HG02798 (cell line): Measurements from ENCODE around the gene ABHD17A.
"Not testable (repeated sequence)": the region's sequence is repeated elsewhere in the genome, so short reads cannot be mapped to it uniquely, and the experiment has no call there.

ENCODE experiments used
- ATAC-seq: cut with Tn5 transposase; IDR thresholded peaks from one replicate; pipeline ENCODE4 v1.9.1; 2021; ENCODE audit warnings: mild to moderate bottlenecking; ENCODE audit not compliant: unreplicated experiment, poor library complexity

Gene ABHD17A

GRCh38 chr19:1911098-1911497, 25.8 kb upstream of the ABHD17A start:
- ATAC-seq = no peak

- no peak for ATAC-seq
These were observed 24.9 kb upstream of the ABHD17A start for GRCh38 chr19:1910177-1910576.

GRCh38 chr19:1909761-1910080, 24.4 kb upstream of the ABHD17A start:
- ATAC-seq = no peak

- no peak for ATAC-seq
These were observed 23.0 kb upstream of the ABHD17A start for GRCh38 chr19:1908364-1908678.

- ATAC-seq = no peak
These were observed 22.5 kb upstream of the ABHD17A start for GRCh38 chr19:1907563-1908363.

- no peak for ATAC-seq
These were observed 21.8 kb upstream of the ABHD17A start for GRCh38 chr19:1906985-1907562.

- ATAC-seq = no peak
These were observed 20.6 kb upstream of the ABHD17A start for GRCh38 chr19:1905863-1906375.

- ATAC-seq = peak; percentile 90
These were observed 20.0 kb upstream of the ABHD17A start, which contains the start of the genes ADAT3 and SCAMP4 for GRCh38 chr19:1905110-1905862. TSS of gene ADAT3 (plus strand) at chr19:1905399. CDS start at chr19:1912048, 6,649 bp downstream. TSS of gene SCAMP4 (plus strand) at chr19:1905399. CDS start at chr19:1915020, 9,621 bp downstream.

GRCh38 chr19:1904860-1905109, 19.5 kb upstream of the ABHD17A start:
- no peak for ATAC-seq

GRCh38 chr19:1902923-1903322, 17.6 kb upstream of the ABHD17A start:
- no peak for ATAC-seq

GRCh38 chr19:1901940-1902404, 16.7 kb upstream of the ABHD17A start:
- ATAC-seq = no peak

- no peak for ATAC-seq
These were observed 11.2 kb upstream of the ABHD17A start for GRCh38 chr19:1896508-1896907.

GRCh38 chr19:1893791-1894190, 8.5 kb upstream of the ABHD17A start:
- ATAC-seq = no peak

- ATAC-seq = no peak
These were observed 4.6 kb upstream of the ABHD17A start for GRCh38 chr19:1889907-1890306.

GRCh38 chr19:1888385-1888784, 3.1 kb upstream of the ABHD17A start:
- no peak for ATAC-seq

GRCh38 chr19:1886360-1886759, 1.1 kb upstream of the ABHD17A start:
- not testable (repeated sequence) for ATAC-seq

- ATAC-seq = peak; percentile 6
These were observed 469 bp downstream of the ABHD17A start for GRCh38 chr19:1884719-1885334.

- ATAC-seq = no peak
These were observed 991 bp downstream of the ABHD17A start for GRCh38 chr19:1884291-1884718.

GRCh38 chr19:1883784-1884183, 1.5 kb downstream of the ABHD17A start:
- no peak for ATAC-seq

- ATAC-seq = no peak
These were observed 2.3 kb downstream of the ABHD17A start for GRCh38 chr19:1882786-1883692.
